GM19351 (cell line): ENCODE data around the gene BCAS3.

Source experiments
- ATAC-seq: cut with Tn5 transposase; IDR thresholded peaks from one replicate; pipeline ENCODE4 v1.9.1; 2021; ENCODE audit warnings: mild to moderate bottlenecking, moderate library complexity; ENCODE audit not compliant: unreplicated experiment

Gene BCAS3

GRCh38 chr17:61385577-61386236, 708.1 kb downstream of the BCAS3 start:
- no peak for ATAC-seq

- ATAC-seq: no peak
Measured at GRCh38 chr17:61386251-61386650, 708.6 kb downstream of the BCAS3 start.

- ATAC-seq: no peak
Measured at GRCh38 chr17:61387011-61387410, 709.4 kb downstream of the BCAS3 start.

GRCh38 chr17:61387511-61388305, 710.1 kb downstream of the BCAS3 start:
- no peak for ATAC-seq

GRCh38 chr17:61388561-61389356, 711.1 kb downstream of the BCAS3 start:
- ATAC-seq: no peak

GRCh38 chr17:61389670-61390478, 712.2 kb downstream of the BCAS3 start:
- no peak for ATAC-seq

- ATAC-seq: no peak
Measured at GRCh38 chr17:61390479-61390791, 712.8 kb downstream of the BCAS3 start.

- ATAC-seq: no peak
Measured at GRCh38 chr17:61391595-61392291, 714.1 kb downstream of the BCAS3 start.

GRCh38 chr17:61392679-61393078, 715.0 kb downstream of the BCAS3 start:
- ATAC-seq: no peak

- ATAC-seq: no peak
Measured at GRCh38 chr17:61393550-61393903, 715.9 kb downstream of the BCAS3 start.

- no peak for ATAC-seq
Measured at GRCh38 chr17:61393904-61394629, 716.4 kb downstream of the BCAS3 start.

GRCh38 chr17:61394630-61395408, 717.2 kb downstream of the BCAS3 start:
- no peak for ATAC-seq

GRCh38 chr17:61395409-61395982, 717.8 kb downstream of the BCAS3 start:
- ATAC-seq: no peak

- no peak for ATAC-seq
Measured at GRCh38 chr17:61395983-61396585, 718.4 kb downstream of the BCAS3 start.

- ATAC-seq: no peak
Measured at GRCh38 chr17:61396586-61397085, 719.0 kb downstream of the BCAS3 start.

GRCh38 chr17:61397086-61397842, 719.6 kb downstream of the BCAS3 start:
- no peak for ATAC-seq

- no peak for ATAC-seq
Measured at GRCh38 chr17:61398721-61399130, 721.1 kb downstream of the BCAS3 start.
